ENCODE data around the gene ARHGAP25.

ARHGAP25 gene

GRCh38 chr2:68743531-68743930 lies 8.9 kb downstream of the ARHGAP25 start:
- no peak for DNase-seq (ENCODE audit: low read depth)

- DNase-seq (ENCODE audit: low read depth), result no peak
Observed at GRCh38 chr2:68744366-68744912, 9.8 kb downstream of the ARHGAP25 start.

- no peak for DNase-seq (ENCODE audit: low read depth)
Observed at GRCh38 chr2:68745006-68745405, 10.4 kb downstream of the ARHGAP25 start.

GRCh38 chr2:68746408-68746807 lies 11.8 kb downstream of the ARHGAP25 start:
- DNase-seq (ENCODE audit: low read depth), result no peak

- no peak for DNase-seq (ENCODE audit: low read depth)
Observed at GRCh38 chr2:68747413-68747812, 12.8 kb downstream of the ARHGAP25 start.

GRCh38 chr2:68747900-68748299 lies 13.3 kb downstream of the ARHGAP25 start:
- no peak for DNase-seq (ENCODE audit: low read depth)

GRCh38 chr2:68748568-68748967 lies 14.0 kb downstream of the ARHGAP25 start:
- no peak for DNase-seq (ENCODE audit: low read depth)

- DNase-seq (ENCODE audit: low read depth), result no peak
Observed at GRCh38 chr2:68749345-68749744, 14.7 kb downstream of the ARHGAP25 start.

- no peak for DNase-seq (ENCODE audit: low read depth)
Observed at GRCh38 chr2:68750592-68751396, 16.2 kb downstream of the ARHGAP25 start.

GRCh38 chr2:68751397-68752339 lies 17.1 kb downstream of the ARHGAP25 start:
- peak; percentile 87 for DNase-seq (ENCODE audit: low read depth)

- no peak for DNase-seq (ENCODE audit: low read depth)
Observed at GRCh38 chr2:68753318-68753717, 18.7 kb downstream of the ARHGAP25 start.

- no peak for DNase-seq (ENCODE audit: low read depth)
Observed at GRCh38 chr2:68755071-68755470, 20.5 kb downstream of the ARHGAP25 start.

GRCh38 chr2:68756178-68756577 lies 21.6 kb downstream of the ARHGAP25 start:
- DNase-seq (ENCODE audit: low read depth), result no peak

- no peak for DNase-seq (ENCODE audit: low read depth)
Observed at GRCh38 chr2:68757081-68757480, 22.5 kb downstream of the ARHGAP25 start.

- DNase-seq (ENCODE audit: low read depth), result no peak
Observed at GRCh38 chr2:68762100-68762499, 27.5 kb downstream of the ARHGAP25 start.

GRCh38 chr2:68762665-68763064 lies 28.1 kb downstream of the ARHGAP25 start:
- no peak for DNase-seq (ENCODE audit: low read depth)

GRCh38 chr2:68764041-68764805 lies 29.6 kb downstream of the ARHGAP25 start:
- no peak for DNase-seq (ENCODE audit: low read depth)

- DNase-seq (ENCODE audit: low read depth), result no peak
Observed at GRCh38 chr2:68764806-68765311, 30.2 kb downstream of the ARHGAP25 start.

GRCh38 chr2:68765739-68766375 lies 31.2 kb downstream of the ARHGAP25 start:
- no peak for DNase-seq (ENCODE audit: low read depth)

- DNase-seq (ENCODE audit: low read depth), result peak; percentile 55
Observed at GRCh38 chr2:68766376-68766845, 31.8 kb downstream of the ARHGAP25 start.

Data from T follicular helper cell (primary cell).